Measurements from ENCODE around the gene DNLZ.
"Not testable (repeated sequence)": the region's sequence is repeated elsewhere in the genome, so short reads cannot be mapped to it uniquely, and the experiment has no call there.

Gene DNLZ

GRCh38 chr9:136325358-136325757, 38.2 kb downstream of the DNLZ start:
- DNase-seq (ENCODE audit: insufficient read length, low spot score) (no peak), FAIRE-seq (no peak)
- TF ChIP-seq POLR2A (IDR thresholded peaks at IDR 0.05; ENCODE audit: low read depth, low read length): no peak
- TF ChIP-seq PAX5 (IDR thresholded peaks at IDR 0.05; ENCODE audit: insufficient read depth, low read length, severe bottlenecking): no peak
- no peak for TF ChIP-seq POU2F2 (IDR thresholded peaks at IDR 0.05; ENCODE audit: low read depth, low read length)
- TF ChIP-seq SPI1 (IDR thresholded peaks at IDR 0.05; ENCODE audit: low read depth, low read length): no peak
- TF ChIP-seq TAF1 (IDR thresholded peaks at IDR 0.05; ENCODE audit: low read depth, low read length): no peak
- TF ChIP-seq POLR2AphosphoS5 (IDR thresholded peaks at IDR 0.05; ENCODE audit: low read depth, low read length): no peak

- no peak for FAIRE-seq
- TF ChIP-seq POLR2A (IDR thresholded peaks at IDR 0.05; ENCODE audit: low read depth, low read length) (no peak), POLR2AphosphoS5 (IDR thresholded peaks at IDR 0.05; ENCODE audit: low read depth, low read length) (no peak), POU2F2 (IDR thresholded peaks at IDR 0.05; ENCODE audit: low read depth, low read length) (no peak), TAF1 (IDR thresholded peaks at IDR 0.05; ENCODE audit: low read depth, low read length) (no peak), PAX5 (IDR thresholded peaks at IDR 0.05; ENCODE audit: insufficient read depth, low read length, severe bottlenecking) (no peak), SPI1 (IDR thresholded peaks at IDR 0.05; ENCODE audit: low read depth, low read length) (no peak)
- DNase-seq (ENCODE audit: insufficient read length, low spot score): no peak
These were observed 38.8 kb downstream of the DNLZ start for GRCh38 chr9:136324501-136325300.

- FAIRE-seq: no peak
- TF ChIP-seq POU2F2 (IDR thresholded peaks at IDR 0.05; ENCODE audit: low read depth, low read length) (no peak), PAX5 (IDR thresholded peaks at IDR 0.05; ENCODE audit: insufficient read depth, low read length, severe bottlenecking) (no peak), TAF1 (IDR thresholded peaks at IDR 0.05; ENCODE audit: low read depth, low read length) (no peak), POLR2AphosphoS5 (IDR thresholded peaks at IDR 0.05; ENCODE audit: low read depth, low read length) (no peak), SPI1 (IDR thresholded peaks at IDR 0.05; ENCODE audit: low read depth, low read length) (no peak), POLR2A (IDR thresholded peaks at IDR 0.05; ENCODE audit: low read depth, low read length) (no peak)
- DNase-seq (ENCODE audit: insufficient read length, low spot score): no peak
These were observed 40.2 kb downstream of the DNLZ start for GRCh38 chr9:136323371-136323789.

DNA sequence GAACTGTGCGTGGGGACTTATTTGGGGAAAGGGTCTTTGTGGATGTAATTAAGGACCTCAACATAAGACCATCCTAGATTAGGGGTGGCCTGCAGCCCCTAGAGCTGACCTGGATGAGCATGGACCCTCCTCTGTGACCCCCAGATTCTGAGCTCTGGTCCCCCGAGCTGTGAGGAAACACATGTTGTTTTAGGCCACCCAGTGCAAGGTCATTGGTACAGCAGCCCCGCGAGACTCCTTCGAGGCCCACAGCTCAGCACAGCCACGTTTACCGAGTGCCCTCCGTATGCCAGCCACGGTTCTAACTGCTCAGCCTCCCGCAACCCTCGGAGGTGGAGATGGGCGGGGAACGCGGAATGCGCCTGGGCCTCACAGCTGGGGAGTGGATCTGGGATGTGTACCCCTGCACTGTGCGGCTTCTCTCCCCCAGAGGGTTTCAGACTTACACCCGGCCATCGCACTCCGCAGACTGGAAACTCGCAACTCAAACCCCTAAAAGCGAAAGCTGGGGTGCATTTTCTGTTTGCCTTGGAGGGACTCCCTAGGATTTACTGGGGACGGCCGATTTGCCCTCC, 40.7 kb downstream of the DNLZ start:
- no peak for TF ChIP-seq PAX5 (IDR thresholded peaks at IDR 0.05; ENCODE audit: insufficient read depth, low read length, severe bottlenecking)
- TF ChIP-seq SPI1 (IDR thresholded peaks at IDR 0.05; ENCODE audit: low read depth, low read length): no peak
- TF ChIP-seq POLR2A (IDR thresholded peaks at IDR 0.05; ENCODE audit: low read depth, low read length): no peak
- no peak for TF ChIP-seq POU2F2 (IDR thresholded peaks at IDR 0.05; ENCODE audit: low read depth, low read length)
- no peak for FAIRE-seq
- DNase-seq (ENCODE audit: insufficient read length, low spot score): no peak

GRCh38 chr9:136321561-136321960, 42.0 kb downstream of the DNLZ start:
- DNase-seq (ENCODE audit: insufficient read length, low spot score) (no peak), FAIRE-seq (no peak)
- TF ChIP-seq POLR2AphosphoS5 (IDR thresholded peaks at IDR 0.05; ENCODE audit: low read depth, low read length) (no peak), PAX5 (IDR thresholded peaks at IDR 0.05; ENCODE audit: insufficient read depth, low read length, severe bottlenecking) (no peak), POU2F2 (IDR thresholded peaks at IDR 0.05; ENCODE audit: low read depth, low read length) (no peak), POLR2A (IDR thresholded peaks at IDR 0.05; ENCODE audit: low read depth, low read length) (no peak), SPI1 (IDR thresholded peaks at IDR 0.05; ENCODE audit: low read depth, low read length) (no peak), TAF1 (IDR thresholded peaks at IDR 0.05; ENCODE audit: low read depth, low read length) (no peak)

GRCh38 chr9:136320972-136321371, 42.6 kb downstream of the DNLZ start:
- not testable (repeated sequence) for FAIRE-seq; DNase-seq (ENCODE audit: insufficient read length, low spot score)

- FAIRE-seq: not testable (repeated sequence)
These were observed 43.6 kb downstream of the DNLZ start for GRCh38 chr9:136319955-136320354.

DNA sequence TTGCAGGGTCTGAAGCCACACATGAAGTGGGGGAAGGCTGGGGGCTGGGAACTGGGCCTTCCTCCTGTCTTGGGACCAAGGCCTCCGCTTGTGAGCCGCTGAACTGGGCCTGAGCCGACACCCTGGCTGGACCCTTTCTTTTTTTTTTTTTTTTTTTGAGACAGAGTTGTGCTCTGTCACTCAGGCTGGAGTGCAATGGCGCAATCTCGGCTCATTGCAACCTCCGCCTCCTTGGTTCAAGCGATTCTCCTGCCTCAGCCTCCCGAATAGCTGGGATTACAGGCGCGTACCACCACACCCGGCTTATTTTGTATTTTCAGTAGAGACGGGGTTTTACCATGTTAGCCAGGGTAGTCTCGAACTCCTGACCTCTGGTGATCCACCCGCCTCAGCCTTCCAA, 44.3 kb downstream of the DNLZ start:
- DNase-seq (ENCODE audit: insufficient read length, low spot score); FAIRE-seq: not testable (repeated sequence)

More at GRCh38 chr9:136319955-136320354, 43.6 kb downstream of the DNLZ start:
- not testable (repeated sequence) for DNase-seq (ENCODE audit: insufficient read length, low spot score)

GRCh38 chr9:136318776-136319241, 44.7 kb downstream of the DNLZ start:
- FAIRE-seq (no peak), DNase-seq (ENCODE audit: insufficient read length, low spot score) (no peak)
- TF ChIP-seq POLR2A (IDR thresholded peaks at IDR 0.05; ENCODE audit: low read depth, low read length) (no peak), PAX5 (IDR thresholded peaks at IDR 0.05; ENCODE audit: insufficient read depth, low read length, severe bottlenecking) (no peak), POU2F2 (IDR thresholded peaks at IDR 0.05; ENCODE audit: low read depth, low read length) (no peak), TAF1 (IDR thresholded peaks at IDR 0.05; ENCODE audit: low read depth, low read length) (no peak), SPI1 (IDR thresholded peaks at IDR 0.05; ENCODE audit: low read depth, low read length) (no peak), POLR2AphosphoS5 (IDR thresholded peaks at IDR 0.05; ENCODE audit: low read depth, low read length) (no peak)

- DNase-seq (ENCODE audit: insufficient read length, low spot score) (no peak), FAIRE-seq (no peak)
These were observed 45.3 kb downstream of the DNLZ start for GRCh38 chr9:136318111-136318775.

More at GRCh38 chr9:136318111-136318775, 45.3 kb downstream of the DNLZ start:
- TF ChIP-seq POLR2A (IDR thresholded peaks at IDR 0.05; ENCODE audit: low read depth, low read length) (no peak), SPI1 (IDR thresholded peaks at IDR 0.05; ENCODE audit: low read depth, low read length) (no peak), TAF1 (IDR thresholded peaks at IDR 0.05; ENCODE audit: low read depth, low read length) (no peak), PAX5 (IDR thresholded peaks at IDR 0.05; ENCODE audit: insufficient read depth, low read length, severe bottlenecking) (no peak), POLR2AphosphoS5 (IDR thresholded peaks at IDR 0.05; ENCODE audit: low read depth, low read length) (no peak), POU2F2 (IDR thresholded peaks at IDR 0.05; ENCODE audit: low read depth, low read length) (no peak)

Data from GM12891 (cell line).